Frontal cortex (tissue), 4 donors: Measurements from ENCODE around the gene PRDM10. TPM values are rescaled to one million over a fixed set of nuclear protein-coding genes. Genes with fewer than 3 reads are reported as not detected.
A peak's percentile ranks its signal among the peaks of the same experiment; 100 is the strongest.
"Not testable (repeated sequence)": the region's sequence is repeated elsewhere in the genome, so short reads cannot be mapped to it uniquely, and the experiment has no call there.

Experiments
- DNase-seq, 2 donors: peaks; one replicate each; pipeline ENCODE4 v3.0.0; 2012; ENCODE audit warnings: low spot score in 2 of 2
- FAIRE-seq: peaks from 2 replicates; lab custom pipeline; 2012; peaks lifted over from hg19 to GRCh38; lab: Jason Lieb, UNC
- total RNA-seq: library from RNA; depleted of rRNA; stranded (reverse); fragments of >200 nt; gene quantifications from one replicate; pipeline ENCODE4 v1.2.3, GENCODE V29; 2014
- donor health status: control.
- donor health status: control.
- donor health status: control.

Gene PRDM10
- total RNA-seq, 1 donor from 2014 or later: 11.4 TPM

DNA sequence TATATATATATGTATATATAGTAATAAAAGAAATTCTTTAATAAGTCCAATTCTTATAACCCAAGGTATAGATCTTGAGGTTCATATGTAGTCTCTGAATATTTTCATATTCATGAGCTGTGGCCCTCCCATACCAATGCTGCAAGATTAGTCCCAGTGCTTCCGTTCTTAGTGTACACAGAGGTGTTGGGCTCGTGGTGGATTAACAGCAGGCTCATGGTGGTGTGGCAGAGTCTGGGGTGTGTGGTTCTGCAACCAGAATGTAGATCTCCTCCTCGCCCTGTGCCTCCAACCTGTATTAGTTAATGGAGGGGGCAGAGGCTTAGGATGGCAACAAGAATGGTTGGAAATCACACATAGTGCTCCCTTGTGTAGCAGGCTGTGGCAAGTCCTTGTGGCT, 16.8 kb downstream of the PRDM10 start:
- no peak for FAIRE-seq

DNA sequence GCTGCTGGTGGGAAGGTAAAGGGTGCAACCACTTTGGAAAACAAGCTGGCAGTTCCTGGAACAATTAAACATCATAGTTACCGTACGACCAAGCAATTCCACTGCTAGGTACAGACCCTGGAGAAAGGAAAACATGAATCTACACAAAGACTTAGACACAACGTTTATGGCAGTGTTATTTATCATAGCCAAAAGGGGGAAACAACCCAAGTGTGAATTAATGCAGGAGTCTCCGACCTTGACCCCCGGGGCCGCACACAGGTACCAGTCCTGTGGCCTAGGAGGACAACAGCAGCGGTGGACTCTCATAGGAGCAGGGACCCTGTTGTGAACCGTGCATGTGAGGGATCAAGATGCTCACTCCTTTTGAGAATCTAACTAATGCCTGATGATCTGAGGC, 22.5 kb downstream of the PRDM10 start:
- DNase-seq: no peak
- FAIRE-seq: no peak

More for the DNA sequence above, 16.8 kb downstream of the PRDM10 start:
- no peak for DNase-seq

DNA sequence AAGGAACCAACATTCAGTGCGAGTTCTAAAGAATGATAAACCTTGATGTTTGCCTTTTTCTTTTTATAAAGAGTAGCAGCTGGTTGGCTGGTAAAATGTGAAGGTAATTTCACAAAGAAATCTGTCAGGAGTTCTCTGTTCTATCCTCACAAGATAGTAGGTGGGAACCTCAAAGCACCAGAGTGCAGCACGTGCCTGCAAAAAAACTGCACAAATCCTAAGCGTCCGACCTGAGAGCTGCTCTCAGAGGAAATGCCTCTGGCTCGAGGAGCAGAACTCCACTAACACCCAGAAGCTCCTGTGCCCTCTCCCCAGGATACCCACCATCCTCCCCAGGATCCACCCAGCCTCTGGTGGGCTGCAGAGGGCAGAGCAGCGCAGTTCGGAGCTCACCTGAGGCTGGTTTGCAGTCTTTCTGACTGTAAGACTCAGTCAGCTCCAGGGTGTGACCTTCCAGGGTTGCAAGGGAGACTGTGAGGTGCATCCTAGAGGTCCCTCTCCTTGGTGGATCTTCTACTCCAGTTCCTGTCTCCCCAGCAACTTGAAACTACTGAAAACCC, 23.5 kb downstream of the PRDM10 start:
- DNase-seq (no peak), FAIRE-seq (no peak)

DNA sequence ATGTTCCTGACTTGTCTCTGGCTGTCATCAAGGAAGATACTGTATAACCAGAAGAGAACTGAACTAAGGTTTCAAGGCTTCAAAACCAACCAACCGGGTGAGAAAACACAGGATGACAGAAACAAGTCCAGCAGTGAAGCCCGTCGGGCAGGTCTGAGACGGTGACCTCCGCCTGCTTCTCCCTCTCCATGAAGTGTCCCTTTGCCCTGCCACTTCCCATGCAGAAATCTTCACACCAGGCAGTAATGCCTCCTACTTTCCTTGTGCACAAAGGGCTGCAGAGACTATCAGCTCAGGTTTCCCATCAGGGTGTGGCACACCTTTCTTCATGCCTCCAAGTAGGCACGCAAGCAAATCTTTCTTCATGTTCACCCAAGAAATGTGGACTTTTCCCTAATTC, 24.2 kb downstream of the PRDM10 start:
- DNase-seq (no peak), FAIRE-seq (no peak)

DNA sequence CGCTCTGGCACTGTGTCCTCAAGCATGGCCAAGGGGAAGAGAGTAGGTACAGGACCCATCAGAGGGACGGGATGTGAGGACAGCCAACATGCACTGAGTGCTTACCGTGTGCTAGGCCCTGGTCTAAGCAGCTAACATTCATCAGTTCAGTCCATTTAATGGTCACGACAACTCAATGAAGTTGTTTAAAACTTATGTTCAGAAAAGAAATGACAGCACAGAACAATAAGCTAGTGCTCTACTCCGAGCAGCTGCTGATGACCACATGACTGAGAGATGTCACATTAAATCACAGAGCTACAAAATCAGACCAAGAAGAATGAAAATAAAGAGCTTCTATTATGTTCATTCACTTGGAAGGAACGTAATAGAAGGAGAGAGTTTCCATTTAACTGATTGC, 26.3 kb downstream of the PRDM10 start:
- peak; percentile 40 for FAIRE-seq
- peak in 1 of 2 donors; percentile 52 for DNase-seq

DNA sequence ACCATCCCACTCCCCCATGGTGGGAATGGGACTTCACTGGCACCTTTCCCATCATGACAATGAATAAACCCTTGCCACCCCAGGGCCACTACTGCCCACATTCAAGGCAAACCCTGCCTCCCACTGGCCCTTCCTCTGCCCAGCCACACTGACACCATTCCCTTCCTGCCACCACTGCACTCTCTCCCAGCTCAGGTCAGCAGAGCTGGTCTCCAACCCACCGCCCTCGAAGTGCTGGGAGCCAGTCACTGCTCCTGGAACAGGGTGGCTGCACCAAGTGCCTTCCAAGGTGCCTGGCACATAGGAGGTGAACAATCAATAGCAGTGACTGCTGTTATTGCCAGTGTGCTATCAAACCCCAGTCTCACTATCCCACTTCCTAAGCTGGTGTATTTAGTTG, 27.1 kb downstream of the PRDM10 start:
- FAIRE-seq: no peak

DNA sequence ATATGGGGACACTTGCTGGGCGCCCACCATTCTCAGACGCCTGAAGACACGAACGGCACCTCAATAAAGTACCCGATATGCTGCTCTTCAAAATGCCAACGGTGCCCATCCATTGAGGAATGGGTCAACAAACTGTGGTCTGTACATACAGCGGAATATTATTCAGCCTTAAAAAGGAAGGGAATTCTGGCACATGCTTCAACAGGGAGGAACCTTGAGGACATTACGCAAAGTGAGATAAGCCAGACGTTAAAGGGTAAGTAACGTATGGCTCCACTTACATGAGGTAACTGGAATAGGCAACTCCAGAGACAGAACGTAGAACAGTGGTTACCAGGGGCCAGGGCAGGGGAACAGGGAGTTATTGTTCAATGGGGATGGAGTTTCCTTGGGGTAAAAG, 28.0 kb downstream of the PRDM10 start:
- no peak for FAIRE-seq
- no peak for DNase-seq

More for the DNA sequence above, 27.1 kb downstream of the PRDM10 start:
- no peak for DNase-seq

DNA sequence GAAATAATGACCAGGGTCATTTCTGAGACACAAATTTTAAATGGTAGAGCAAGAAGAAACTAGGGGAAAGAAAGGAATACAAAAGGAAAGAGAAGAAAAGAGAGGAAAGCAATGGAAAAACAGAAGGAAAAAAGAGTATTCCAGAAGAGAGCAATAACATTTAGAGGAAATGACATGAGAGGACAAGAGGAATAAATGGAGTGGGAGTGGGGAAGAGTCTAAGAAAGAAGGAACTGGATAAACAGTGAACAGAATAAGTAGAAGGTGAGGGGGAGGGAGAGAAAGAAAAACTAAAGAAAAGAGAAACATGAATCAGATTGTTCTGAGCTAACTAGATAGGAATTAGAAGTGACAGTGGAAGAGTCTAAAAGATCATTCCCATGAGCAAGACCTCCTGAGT, 28.4 kb downstream of the PRDM10 start:
- DNase-seq (no peak), FAIRE-seq (no peak)

DNA sequence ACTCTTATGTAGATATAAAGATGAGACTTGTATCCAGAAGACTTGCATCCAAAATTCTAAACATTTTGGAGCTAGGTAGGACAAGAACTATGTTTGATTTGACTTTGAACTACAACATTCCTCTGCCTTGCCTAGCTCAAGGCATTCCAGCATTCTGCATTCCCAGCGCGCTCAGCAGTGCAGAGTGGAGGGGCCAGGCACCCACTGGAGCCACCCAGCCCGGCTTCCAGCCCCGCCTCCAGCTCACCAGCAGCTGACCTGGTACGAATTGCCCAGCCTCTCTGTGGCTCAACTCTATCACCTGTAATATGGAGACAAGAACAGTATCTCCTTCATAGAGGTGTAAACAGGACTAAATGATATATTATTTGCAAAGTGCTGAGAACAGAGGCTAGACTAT, 28.8 kb downstream of the PRDM10 start:
- DNase-seq (no peak), FAIRE-seq (no peak)

DNA sequence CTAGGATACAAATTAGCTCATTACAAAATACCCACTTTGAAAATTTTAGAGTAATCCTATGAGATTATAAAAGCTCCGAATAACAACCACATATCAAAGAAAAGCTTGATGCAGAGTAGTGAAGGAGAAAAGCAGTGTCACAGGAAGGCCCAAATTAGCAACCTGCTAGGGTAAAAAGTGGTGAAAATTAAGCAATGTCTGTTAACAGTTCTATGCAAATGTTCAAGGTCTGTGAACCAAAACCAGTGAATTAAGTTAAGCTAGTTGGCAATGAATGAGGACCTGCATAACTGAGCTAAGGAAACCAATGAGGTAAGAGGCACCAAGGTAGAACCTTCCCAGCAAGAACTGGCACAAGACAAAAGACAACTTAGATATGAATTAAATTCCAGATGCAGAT, 29.6 kb downstream of the PRDM10 start:
- DNase-seq (no peak), FAIRE-seq (no peak)

DNA sequence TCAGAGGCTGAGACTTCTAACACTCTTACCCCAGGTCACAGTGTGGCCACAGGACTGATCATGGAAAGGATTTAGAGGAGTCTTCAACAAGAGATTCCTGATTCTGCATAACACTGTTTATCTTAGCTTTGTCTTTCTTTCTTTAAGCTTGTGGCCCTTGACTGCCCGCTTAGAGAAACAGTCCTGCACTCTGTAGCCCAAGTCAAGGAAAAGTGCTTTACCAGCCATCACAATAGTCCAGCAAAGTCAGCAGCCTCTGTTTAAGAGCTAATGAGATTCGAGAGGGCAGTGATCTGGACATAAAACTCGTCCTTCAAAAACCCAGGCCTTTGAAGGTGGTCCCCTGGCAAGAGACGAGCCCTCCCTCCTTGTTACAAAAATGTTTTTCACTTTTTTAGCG, 30.0 kb downstream of the PRDM10 start:
- DNase-seq (no peak), FAIRE-seq (no peak)

DNA sequence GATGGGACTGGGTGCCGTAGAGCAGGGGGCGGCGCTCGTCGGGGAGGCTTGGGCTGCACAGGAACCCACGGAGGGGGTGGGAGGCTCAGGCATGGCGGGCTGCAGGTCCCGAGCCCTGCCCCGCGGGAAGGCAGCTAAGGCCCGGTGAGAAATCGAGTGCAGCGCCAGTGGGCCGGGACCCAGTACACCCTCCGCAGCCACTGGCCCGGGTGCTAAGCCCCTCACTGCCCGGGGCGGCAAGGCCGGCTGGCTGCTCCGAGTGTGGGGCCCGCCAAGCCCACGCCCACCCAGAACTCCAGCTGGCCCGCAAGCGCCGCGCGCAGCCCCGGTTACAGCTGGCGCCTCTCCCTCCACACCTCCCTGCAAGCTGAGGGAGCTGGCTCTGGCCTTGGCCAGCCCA, 30.8 kb downstream of the PRDM10 start:
- FAIRE-seq: not testable (repeated sequence)

DNA sequence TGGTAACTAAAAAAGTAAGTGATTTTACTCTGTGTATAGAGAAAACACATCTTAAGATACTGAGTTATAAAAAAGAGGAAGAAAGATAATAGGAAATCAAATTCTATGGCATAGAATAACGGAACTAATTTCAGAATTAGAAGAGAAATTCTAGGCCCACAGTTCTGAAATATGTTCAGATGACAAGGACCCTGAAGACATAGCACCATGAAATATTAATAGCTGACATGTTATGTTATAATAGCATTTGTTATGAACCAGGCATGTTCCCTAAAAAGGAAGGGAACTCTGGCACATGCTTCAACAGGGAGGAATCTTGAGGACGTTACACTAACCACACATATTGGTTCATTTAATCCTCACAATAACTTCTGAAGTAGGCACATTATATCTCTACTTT, 32.7 kb downstream of the PRDM10 start:
- FAIRE-seq: no peak
- no peak for DNase-seq

More for the DNA sequence above, 30.8 kb downstream of the PRDM10 start:
- DNase-seq: not testable (repeated sequence)

DNA sequence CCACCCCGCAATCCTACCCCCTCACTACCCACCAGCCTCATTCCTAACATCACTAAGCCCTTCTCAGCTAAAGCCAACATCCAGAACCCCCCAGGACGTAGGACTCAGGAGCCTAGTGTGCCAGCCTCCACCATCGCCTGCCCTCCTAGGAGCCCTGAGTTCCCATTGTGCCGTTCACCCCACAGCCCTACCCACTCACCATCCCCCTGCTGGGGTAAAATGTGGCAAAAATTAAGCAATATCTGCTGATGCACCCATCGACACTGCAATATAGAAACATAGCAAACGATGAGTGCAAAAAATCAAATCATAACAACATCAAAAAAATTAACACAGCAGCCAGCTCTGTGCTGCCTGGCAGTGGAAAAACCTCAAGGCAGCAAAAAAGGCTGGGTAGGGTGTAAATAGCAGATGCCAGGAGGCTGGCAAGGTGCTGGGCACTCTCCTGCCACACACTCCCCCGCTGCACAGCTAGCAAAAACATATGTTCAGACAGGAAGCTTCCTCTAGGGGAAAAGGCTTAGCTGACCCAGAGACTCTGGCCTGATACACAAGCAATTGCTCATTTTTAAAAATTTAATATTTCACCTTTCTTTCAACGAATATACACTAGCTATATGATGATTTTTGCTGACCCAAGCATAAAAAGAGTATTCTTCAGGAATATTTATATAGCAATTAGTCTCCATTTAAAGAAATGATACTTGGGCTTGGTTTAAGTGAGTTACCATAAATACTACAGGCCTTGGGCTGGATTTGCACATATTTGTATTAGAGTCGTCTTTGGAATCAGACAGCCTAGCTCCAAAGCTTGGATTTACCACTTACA, 33.8 kb downstream of the PRDM10 start:
- DNase-seq (no peak), FAIRE-seq (no peak)

DNA sequence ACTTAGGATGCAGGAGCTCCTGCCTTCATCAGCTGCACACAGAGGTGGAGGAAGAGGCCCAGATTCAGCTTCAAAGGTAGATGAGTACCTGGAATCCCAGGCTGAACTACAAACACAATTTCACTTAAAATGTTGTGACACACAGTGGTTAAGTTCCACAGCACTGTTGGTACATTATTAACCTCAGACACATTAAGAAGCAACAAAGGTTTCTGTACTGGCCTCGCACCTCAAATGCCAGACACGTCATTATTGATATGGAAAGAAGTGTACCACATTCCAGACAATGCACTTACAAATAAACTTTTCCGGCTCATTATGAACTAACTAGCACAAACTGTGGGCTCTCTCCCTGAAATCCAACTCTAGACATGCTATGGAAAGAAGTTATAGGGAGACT, 34.6 kb downstream of the PRDM10 start:
- FAIRE-seq (no peak), DNase-seq (no peak)

DNA sequence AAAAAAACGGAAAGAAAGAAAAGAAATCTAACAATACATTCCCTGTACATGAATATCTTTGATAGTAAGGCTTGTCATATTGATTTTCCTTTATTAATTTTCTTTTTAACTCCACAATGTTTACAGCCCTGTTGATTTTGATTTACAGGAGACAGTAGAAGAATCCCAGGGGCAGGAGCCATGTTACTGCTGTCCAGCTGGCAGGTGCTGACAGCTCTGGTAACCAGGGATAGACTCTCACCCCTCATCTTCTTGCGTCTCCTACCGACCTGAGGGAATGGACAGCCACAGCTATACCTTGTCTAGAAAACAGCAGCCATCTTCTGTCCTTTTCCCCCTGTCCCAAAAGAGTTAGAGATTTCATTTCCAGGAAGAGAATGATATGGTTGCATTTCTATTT, 37.4 kb downstream of the PRDM10 start:
- FAIRE-seq: no peak
- DNase-seq: no peak

DNA sequence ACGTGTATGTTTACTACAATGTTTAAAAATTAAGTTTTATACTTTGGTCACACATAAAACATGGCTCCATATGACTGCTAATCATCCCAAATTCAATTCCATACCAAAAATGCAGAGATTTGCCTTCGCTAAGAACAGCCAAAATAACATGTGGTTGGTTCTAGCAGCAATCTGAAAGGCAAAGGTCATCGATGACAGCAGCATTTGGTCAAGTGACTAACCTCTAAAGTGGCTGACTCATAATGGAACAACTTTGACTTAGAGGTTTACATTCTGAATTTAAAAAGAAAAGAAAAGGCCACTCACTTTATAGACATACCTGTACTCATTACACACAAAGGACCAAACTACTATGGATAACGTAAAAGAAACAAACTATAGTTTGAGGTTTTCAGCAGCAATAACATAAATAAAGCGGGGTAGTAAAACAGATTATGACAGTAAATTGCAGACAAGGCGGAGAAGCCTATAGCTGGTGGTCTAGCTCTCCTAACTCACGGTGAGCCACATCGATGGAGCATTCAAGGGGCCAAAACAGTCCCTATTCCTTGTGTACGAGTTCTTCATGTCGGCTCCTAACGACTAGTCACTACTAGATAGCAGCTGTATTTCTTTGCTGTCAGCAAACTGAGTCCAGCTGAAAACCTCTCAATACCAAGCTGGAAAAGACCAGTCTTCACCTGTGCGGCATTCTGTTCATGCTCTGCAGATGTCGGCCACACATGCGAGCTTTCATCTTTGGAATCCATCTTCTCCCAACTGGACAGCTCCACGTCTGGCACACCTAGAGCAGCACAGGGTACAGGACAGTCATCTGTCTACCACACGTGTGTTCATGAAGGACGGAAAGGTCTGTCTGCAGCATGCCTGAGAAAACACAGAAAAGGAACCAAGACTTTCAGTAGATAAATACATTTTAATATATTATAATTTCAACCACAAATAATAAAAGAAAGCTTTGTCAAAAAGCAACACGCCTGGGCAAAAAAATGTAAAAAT, 42.1 kb downstream of the PRDM10 start:
- no peak for FAIRE-seq
- DNase-seq: no peak

DNA sequence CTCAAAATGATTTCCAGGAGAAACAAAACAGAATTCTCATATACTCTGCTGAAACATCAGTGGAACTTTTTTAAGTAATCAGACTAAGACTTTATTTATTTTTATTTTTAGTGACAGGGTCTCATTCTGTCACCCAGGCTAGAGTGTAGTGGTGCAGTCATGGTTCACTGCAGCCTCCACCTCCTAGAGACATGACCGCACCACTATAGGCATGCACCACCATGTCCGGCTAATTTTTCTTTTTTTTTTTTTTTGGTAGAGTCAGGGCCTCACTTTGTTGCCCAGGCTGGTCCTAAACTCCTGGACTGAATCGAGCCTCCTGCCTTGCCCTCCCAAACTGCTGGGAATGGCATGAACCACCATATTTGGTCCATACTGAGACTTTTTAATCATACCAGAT, 42.9 kb downstream of the PRDM10 start:
- DNase-seq (no peak), FAIRE-seq (no peak)

DNA sequence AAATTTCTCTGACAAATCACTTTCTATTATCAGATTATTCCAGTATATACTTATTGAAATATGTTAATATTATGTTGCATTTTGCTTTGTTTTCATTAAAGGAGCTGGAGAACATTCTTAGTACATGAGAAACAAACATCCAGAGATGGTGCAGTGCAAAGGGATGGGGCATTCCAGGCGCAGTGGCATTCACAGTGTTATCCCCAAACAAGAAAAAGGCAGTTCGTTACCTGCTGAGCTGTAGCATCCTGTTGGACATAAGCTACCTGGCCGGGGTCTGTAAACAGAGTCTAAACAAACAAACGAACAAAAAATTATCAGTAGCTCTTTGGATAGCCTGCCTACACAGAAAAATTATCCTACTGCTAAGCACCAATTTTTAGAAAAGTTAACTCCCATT, 47.4 kb downstream of the PRDM10 start:
- DNase-seq (no peak), FAIRE-seq (no peak)

DNA sequence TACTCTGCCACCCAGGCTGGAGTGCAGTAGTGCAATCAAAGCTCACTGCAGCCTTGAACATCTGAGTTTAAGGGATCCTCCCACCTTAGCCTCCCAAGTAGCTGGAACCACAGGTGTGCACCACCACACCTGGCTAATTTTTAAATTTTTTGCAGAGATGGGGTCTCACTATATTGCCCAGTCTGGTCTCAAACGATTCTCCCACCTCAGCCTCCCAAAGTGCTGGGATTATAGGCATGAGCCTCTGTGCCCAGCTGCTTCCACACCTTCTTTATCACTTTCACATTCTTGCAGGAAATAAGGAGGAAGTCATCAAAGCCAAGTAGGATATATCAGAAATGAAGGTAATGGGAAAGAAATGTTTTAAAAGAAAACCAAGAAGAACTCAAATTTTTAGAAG, 47.9 kb downstream of the PRDM10 start:
- not testable (repeated sequence) for FAIRE-seq, DNase-seq
